ENCODE data around the gene PIGH.
A peak's percentile ranks its signal among the peaks of the same experiment; 100 is the strongest.
"Not testable (repeated sequence)": the region's sequence is repeated elsewhere in the genome, so short reads cannot be mapped to it uniquely, and the experiment has no call there.

The PIGH gene

DNA sequence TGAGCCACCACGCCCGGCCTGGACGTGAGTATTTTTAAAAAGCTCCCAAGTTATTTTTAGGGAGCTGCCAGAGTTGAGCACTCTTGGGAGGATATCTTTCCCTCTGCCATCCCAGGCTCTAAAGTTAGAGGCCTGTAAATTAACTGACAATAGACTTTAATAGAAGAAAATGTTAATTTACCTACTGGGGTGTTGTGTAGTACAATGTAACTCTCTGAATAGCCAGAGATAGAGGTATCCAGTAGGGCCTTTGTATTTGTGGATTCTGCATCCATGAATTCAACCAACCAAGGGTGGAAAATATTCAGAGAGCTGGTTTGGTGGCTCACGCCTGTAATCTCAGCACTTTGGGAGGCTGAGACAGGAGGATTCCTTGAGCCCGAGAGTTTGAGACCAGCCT is 7.6 kb upstream of the PIGH start:
- no peak for FAIRE-seq

- FAIRE-seq, result no peak
Measured at GRCh38 chr14:67602995-67603545, 3.0 kb upstream of the PIGH start.

DNA sequence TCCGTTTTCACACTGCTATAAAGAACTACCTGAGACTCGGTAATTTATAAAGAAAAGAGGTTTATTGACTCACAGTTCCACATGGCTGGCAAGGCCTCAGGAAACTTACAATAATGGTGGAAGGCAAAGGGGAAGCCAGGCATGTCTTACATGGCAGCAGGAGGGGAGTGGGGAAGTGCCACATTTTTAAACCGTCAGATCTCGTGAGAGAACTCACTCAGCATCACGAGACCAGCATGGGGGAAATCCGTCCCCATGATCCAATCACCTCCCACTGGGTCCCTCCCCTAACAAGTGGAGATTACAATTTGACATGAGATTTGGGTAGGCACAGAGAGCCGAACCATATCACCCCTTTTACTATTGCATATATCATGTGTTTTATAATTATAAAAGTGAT is 2.0 kb upstream of the PIGH start:
- FAIRE-seq, result no peak

GRCh38 chr14:67600562-67600974 is 500 bp upstream of the PIGH start:
- FAIRE-seq, result not testable (repeated sequence)

- FAIRE-seq, result no peak
Measured at GRCh38 chr14:67595392-67595791, 4.7 kb downstream of the PIGH start.

DNA sequence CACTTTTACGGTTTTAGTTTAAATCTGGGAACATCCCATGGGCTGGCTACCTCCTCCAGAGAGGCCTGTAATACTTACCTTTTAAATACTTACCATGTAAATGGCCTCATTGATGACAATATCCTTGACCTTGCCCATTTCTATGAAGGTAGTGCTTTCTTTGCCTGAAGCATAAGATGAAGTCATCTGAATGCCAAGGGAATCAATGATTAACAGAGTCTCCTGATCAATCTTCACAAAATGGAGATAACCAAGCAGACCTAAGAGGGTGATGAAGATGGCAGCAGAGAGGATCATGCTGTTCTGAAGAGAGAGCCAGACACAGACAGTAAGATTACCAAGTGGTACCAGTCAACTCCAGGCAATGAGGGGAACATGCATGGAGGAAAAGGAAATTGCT is 6.4 kb downstream of the PIGH start:
- FAIRE-seq, result not testable (repeated sequence)

DNA sequence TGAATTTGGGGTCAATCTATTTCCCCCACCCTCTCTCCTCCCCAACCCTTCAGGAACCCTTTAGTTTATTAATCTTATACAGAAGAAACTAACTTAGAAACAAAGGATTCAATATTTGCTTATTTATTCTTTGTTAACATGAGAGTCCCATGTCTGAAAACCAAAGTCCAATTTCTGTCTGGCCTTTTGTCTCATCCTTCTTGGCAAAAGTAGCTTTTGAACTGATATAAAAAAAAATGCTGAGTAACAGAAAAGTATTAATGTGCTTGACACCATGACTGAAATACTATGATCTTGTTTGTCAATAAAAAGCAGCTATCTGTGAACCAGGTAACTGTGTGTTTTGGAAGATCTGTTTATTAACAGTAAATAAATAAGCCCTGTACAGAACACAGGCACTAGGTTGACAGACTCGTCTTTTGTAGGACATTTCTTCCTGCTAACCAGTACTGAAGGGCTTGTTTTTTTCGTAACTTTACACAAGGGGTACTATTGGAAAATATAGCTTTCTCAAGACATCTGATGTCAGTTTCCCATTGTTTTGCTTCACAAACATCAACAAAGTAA is 10.8 kb downstream of the PIGH start:
- FAIRE-seq, result no peak

GRCh38 chr14:67586369-67586768 is 13.7 kb downstream of the PIGH start:
- FAIRE-seq, result no peak

DNA sequence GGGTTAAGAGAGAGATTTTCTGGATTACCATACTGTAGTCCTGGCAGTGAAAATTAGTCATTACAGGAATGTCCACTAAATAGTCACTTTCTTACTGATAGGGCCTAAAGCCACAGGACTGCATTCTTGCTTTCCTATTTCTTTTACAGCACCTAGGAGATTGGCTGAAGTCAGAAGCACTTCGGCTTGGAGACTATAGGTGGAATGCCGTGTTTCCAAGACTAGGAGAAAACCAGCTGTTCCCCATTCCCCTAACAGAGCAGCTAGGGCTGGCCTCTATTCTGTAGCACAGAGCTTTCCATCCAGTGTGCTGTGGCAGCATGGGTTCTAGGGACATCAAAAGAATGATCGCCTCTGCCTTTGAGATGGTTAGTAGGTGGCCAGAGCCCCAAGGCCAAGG is 15.1 kb downstream of the PIGH start:
- FAIRE-seq, result no peak

- peak; percentile 27 for FAIRE-seq
Measured at GRCh38 chr14:67583711-67584644, 16.1 kb downstream of the PIGH start.

GRCh38 chr14:67582061-67582460 is 18.0 kb downstream of the PIGH start:
- FAIRE-seq, result no peak

DNA sequence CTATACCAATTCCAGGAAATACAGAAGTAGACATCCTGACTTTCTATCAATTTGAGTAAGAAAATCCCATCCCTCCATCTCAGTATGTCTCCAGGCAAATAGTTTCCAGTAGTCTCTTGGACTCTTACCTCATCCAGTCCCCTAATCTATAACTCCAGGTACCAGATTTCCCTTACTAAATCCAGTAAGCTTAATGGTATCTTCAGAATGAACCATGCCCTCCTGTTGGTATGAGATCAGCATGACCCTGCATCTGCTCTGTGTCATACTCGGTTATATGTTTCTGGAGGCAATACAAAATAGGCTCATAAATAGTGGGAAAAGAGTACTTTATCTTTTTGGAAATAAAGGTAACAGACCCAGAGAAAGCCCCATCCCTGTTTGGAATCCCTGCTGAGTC is 18.4 kb downstream of the PIGH start:
- FAIRE-seq, result no peak

- no peak for FAIRE-seq
Measured at GRCh38 chr14:67580336-67581171, 19.5 kb downstream of the PIGH start.

DNA sequence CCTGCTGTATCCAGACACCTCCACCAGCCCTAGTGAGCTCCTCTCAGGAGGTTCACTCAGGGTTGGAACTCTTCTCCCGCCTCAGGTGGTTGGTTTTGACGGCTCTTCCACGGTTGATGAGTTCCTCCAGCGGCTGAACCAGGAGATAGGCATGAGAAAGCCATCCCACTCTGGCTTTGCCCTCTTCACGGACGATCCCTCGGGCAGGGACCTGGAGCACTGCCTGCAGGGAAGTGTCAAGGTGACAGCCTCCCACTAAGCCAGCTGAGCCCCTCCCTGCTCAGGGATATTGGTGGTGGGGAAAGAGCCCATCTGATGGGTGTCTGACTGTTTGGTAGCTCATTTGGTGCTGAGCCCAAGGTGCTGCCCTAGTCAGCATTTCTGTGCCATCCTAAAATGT is 20.4 kb downstream of the PIGH start:
- FAIRE-seq, result no peak

DNA sequence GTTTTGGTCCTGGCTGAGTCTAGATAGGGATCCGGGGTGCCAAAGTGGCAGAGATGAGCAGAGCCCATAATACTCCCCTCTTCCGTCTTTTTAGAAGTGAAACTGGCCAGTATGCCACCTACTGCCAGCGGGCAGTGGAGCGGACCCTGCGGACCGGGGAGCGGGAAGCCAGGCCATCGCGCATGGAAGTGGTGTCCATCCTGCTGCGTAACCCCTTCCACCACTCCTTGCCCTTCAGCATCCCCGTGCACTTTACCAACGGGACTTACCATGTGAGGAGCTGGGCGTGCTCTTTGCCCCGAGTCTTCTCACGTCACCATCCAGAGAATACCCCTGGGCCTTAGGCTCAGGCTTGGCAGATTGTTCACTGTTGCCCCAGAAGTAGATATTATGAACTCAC is 21.0 kb downstream of the PIGH start:
- no peak for FAIRE-seq

DNA sequence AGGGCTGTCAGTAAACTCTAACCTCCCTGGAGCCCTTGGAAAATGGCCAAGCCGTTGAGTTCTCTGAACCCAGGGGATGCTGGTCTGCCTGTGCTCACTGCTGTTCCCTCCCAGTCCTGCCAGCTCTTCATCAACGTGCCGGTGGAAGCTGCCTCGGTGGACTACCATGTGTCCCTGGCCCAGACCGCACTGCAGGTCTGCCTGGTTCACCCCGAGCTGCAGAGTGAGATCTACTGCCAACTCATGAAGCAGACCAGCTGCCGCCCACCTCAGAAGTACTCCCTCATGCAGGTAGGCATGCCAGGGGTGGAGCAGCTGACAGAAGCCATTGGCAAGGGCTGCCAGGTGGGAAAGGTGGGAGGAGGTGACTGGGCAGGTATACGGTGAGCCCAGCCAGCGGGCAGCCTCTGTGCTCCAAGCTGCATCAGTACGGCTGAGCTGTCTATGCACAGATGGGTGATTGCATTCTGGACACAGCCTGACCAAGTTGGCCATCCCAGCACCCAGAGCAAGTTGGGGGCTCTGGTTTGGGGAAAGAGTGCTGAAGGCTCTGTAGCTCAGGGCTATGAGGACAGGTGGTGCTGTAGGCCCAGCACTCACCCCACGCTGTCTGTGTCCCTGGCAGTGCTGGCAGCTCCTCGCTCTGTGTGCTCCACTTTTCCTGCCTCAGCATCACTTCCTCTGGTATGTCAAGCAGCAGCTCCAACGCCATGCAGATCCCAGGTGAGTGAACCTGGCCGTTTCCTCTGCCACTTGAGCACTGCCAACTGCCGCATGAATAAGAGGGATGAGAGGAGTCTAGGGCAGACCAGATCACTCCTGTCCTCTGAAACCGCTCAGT is 21.9 kb downstream of the PIGH start:
- FAIRE-seq, result no peak

DNA sequence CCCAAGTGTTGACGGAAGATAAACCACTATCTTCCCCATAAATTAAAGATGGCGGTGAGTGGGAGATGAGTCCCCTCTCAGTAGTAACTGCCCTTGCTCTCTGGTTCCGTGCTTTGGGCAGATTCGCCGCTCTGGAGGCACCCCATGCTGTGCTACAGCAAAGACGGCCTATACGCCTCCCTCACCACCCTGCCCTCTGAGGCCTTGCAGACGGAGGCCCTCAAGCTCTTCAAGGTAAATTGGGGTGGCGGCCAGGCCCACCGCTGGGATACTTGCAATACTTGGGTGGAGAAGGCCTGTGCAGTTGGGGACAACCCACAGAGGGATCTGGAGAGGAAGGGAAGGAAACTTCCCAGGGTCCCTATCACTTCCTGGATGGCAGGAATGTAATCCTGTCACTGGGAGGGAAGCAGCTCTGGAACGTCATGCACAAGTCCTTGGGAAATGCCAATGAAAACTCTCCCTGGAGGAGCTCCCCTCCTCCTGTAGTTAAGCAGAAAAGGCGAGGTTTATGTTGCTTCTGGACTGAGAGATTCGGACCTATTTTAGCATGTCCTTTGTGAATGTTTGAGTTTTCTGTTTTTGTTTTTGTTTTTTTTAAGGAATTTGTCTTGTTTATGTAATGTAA is 22.8 kb downstream of the PIGH start:
- FAIRE-seq, result no peak

DNA sequence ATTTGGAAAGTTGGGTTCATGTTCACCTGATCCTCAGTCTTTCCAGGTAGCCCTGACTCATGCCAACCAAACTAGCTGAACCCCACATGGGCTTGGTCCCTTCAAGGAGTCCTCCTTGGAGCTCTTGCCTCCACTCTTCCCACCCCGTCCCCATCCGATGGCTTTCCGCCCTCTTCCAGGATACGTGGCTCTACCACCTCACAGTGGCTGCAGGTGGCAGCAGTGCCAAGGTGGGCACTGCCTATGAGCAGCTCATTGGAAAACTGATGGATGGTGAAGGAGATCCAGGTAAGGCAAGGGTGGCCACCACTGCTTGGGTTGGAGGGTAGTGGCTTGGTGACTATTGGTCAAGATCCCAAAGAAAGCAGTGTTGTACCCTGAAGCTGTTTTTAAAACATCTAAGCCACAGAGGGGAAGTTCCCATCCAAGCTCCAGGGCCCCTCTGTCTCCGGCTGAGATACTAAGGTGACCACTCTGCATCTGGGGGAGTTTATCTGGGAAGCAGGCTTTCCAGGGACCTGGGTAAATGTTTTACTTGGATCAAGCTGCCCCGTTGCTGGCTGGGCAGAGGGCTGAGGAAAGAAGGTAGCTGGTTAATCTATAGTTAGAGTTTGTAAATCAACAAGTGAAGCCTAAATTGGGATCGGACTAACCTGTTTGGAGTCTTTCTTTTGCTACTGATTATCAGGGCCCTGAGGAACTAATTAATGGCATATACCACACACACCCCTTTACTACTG is 23.7 kb downstream of the PIGH start:
- no peak for FAIRE-seq

DNA sequence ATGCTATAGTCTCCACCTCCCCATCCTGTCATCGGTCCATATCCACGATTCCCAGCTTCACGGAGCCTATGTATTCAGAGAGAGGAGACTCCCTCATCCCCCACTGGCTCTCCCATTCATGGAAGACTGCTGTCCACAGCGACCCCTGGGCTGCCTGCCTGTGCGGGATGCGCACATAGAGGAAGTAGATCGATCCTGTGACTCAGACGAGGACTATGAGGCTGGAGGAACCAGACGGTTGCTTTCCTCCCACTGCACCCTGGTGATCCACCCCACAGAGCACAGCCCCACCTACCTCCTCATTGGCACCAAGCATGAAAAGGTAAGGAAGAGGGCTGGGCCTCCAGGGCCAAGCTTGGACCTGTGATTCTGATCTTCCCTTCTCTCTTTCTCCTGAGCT is 24.4 kb downstream of the PIGH start:
- FAIRE-seq, result no peak

DNA sequence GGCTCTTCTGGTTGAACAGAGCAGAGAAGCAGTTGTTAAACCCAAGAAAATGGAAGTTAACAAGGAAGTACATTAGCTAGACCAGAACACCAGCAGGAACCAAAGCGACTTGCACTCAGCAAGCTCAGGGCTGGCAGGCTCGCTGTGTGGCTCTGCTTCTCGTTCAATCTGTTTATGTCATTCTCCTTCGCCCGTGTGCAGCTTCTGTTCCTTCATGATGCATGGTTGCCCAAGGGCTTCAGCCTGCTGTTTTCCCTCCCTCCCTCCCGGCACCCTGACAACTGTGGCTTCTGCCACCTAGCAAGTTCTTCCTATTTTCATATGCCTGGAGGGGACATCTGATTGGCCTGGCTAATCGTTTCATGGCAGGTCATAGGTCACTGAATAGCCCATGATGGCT is 25.3 kb downstream of the PIGH start:
- no peak for FAIRE-seq

DNA sequence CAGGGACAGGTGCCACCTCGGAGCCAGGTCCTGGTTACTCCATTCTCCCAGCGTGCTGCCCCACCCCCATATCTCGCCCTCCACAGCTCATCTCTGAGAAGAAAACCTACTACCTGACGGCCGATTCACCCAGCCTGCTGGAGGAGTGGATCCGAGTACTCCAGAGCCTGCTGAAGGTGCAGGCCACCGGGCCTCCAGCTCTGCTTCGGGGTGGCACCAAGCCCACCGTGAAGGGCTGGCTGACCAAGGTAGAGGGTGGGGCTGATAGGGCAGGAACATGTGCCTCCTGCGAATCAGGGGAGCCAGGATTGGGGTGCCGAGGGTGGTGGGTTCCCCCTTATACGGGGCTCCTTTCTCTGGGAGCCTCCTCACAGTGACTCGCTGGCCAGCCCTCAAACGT is 25.9 kb downstream of the PIGH start:
- no peak for FAIRE-seq

Data from islet of Langerhans (tissue), 1 donor.